ENCODE measurements around the gene CTNND2.

The CTNND2 gene

GRCh38 chr5:11760934-11761603 lies 143.2 kb downstream of the CTNND2 start:
- no peak for FAIRE-seq

- FAIRE-seq = no peak
Measured at GRCh38 chr5:11758321-11758720, 145.9 kb downstream of the CTNND2 start.

- FAIRE-seq = no peak
Measured at GRCh38 chr5:11757661-11758060, 146.6 kb downstream of the CTNND2 start.

- FAIRE-seq = no peak
Measured at GRCh38 chr5:11737010-11737409, 167.2 kb downstream of the CTNND2 start.

- FAIRE-seq = no peak
Measured at GRCh38 chr5:11734369-11734768, 169.9 kb downstream of the CTNND2 start.

- FAIRE-seq = no peak
Measured at GRCh38 chr5:11733840-11734192, 170.4 kb downstream of the CTNND2 start.

GRCh38 chr5:11733185-11733839 lies 170.9 kb downstream of the CTNND2 start:
- no peak for FAIRE-seq

GRCh38 chr5:11724940-11725339 lies 179.3 kb downstream of the CTNND2 start:
- FAIRE-seq = no peak

GRCh38 chr5:11719888-11720481 lies 184.3 kb downstream of the CTNND2 start:
- FAIRE-seq = no peak

- no peak for FAIRE-seq
Measured at GRCh38 chr5:11715461-11716196, 188.6 kb downstream of the CTNND2 start.

GRCh38 chr5:11711932-11712331 lies 192.3 kb downstream of the CTNND2 start:
- FAIRE-seq = no peak

GRCh38 chr5:11709021-11709420 lies 195.2 kb downstream of the CTNND2 start:
- FAIRE-seq = no peak

- FAIRE-seq = no peak
Measured at GRCh38 chr5:11704916-11705315, 199.3 kb downstream of the CTNND2 start.

- no peak for FAIRE-seq
Measured at GRCh38 chr5:11700391-11700790, 203.9 kb downstream of the CTNND2 start.

GRCh38 chr5:11692636-11693035 lies 211.6 kb downstream of the CTNND2 start:
- no peak for FAIRE-seq

GRCh38 chr5:11687498-11687897 lies 216.7 kb downstream of the CTNND2 start:
- no peak for FAIRE-seq

GRCh38 chr5:11684607-11685006 lies 219.6 kb downstream of the CTNND2 start:
- no peak for FAIRE-seq

GRCh38 chr5:11683666-11684065 lies 220.6 kb downstream of the CTNND2 start:
- no peak for FAIRE-seq

- FAIRE-seq = no peak
Measured at GRCh38 chr5:11681796-11682195, 222.4 kb downstream of the CTNND2 start.

GRCh38 chr5:11679676-11680075 lies 224.6 kb downstream of the CTNND2 start:
- FAIRE-seq = no peak

GRCh38 chr5:11675184-11675583 lies 229.1 kb downstream of the CTNND2 start:
- no peak for FAIRE-seq

GRCh38 chr5:11672385-11673085 lies 231.7 kb downstream of the CTNND2 start:
- FAIRE-seq = no peak

GRCh38 chr5:11658376-11658775 lies 245.9 kb downstream of the CTNND2 start:
- FAIRE-seq = no peak

Measured in endometrium (tissue), 2 donors.